GM20431 (cell line): ENCODE measurements around the gene N4BP3.

Experiments
- in situ Hi-C: fragments of 300-500 bp; cut with MseI, MboI; formaldehyde crosslinking; loops from one replicate; pipeline ENCODE4 v1.15.0; 2020; ENCODE audit warnings: low sequenced_read_pairs; ENCODE audit not compliant: unreplicated experiment

The N4BP3 gene

DNA sequence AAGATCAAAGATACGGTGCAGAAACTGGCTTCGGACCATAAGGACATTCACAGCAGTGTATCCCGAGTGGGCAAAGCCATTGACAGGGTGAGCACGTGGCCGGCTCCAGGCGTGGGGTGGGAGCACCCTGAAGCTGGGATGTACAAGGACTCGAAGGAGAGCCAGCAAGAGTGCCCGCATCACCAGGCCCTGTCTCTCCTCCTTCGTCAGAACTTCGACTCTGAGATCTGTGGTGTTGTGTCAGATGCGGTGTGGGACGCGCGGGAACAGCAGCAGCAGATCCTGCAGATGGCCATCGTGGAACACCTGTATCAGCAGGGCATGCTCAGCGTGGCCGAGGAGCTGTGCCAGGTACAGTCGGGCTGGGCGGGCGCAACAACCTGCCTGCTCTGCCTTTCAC lies 29.3 kb downstream of the N4BP3 start:
- in situ Hi-C loops = loop anchor here (10.0 kb wide), 1 partner anchor 68 kb away; no protein-coding TSS in a partner anchor

DNA sequence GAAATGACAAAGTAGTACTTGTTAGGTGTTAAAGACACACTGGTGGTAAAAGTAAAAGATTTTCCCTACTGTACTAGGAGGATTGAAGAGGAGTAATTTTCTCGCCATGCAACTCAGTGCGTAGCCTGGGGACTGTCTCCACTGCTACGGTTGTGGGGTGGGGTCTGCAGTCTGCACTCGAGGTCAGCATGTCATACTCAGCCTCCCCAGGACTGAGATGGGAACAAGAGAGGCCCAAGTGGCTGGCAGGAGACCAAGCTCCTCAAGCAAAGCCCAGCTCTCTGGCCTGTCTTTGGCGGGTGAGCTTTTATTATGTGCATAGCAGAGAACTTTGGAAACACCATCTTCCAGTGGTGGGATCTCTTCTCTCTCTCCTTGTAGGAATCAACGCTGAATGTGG lies 29.9 kb downstream of the N4BP3 start:
- in situ Hi-C loops = loop anchor here (10.0 kb wide), 1 partner anchor 68 kb away; no protein-coding TSS in a partner anchor

DNA sequence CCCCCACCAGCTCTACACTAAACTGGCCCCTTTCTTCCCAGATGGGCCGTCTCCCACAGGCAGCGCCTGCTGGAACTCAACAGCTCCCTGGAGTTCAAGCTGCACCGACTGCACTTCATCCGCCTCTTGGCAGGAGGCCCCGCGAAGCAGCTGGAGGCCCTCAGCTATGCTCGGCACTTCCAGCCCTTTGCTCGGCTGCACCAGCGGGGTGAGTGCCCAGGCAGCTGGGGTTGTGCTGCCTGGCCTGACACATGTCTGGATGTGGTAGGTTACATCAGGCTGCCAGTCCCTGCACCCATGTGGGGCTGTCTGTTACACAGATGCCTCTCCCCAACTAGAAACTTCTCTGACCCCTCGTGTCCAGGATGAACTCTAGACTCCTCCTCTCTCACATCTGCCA lies 30.6 kb downstream of the N4BP3 start:
- in situ Hi-C loops = loop anchor here (10.0 kb wide), 1 partner anchor 69 kb away; no protein-coding TSS in a partner anchor

DNA sequence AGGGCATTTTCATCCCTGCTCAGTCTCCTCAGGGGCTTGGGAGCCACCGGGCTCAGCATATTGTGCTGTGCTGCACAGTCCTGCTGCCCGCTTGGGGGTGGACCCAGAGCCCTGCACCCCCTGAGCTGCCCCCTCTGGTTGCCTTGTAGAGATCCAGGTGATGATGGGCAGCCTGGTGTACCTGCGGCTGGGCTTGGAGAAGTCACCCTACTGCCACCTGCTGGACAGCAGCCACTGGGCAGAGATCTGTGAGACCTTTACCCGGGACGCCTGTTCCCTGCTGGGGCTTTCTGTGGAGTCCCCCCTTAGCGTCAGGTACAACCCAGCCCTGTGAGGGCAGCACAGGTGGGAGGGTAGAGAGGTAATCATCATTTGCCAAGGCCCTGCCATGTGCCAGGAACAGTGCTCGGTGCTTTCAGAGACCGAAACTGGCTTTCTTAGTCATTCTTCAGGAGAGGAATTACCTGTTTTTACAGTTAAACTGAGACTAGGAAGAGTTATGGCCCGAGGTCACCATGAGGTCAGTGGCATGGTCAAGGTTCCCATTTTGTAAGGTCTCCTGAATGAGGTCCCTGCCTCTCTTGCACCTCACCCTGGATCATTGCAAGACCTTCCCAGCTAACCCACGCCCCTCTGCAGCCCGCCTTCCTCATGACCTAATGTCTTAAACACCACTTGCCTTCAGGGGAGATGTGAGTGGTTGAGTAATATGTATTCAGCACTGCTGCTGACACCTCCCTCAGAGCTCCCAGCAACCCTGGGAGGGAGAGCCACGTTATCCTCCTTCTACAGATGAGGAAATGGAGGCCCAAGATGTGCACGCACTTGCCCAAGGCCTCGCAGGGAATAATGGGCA lies 32.9 kb downstream of the N4BP3 start:
- in situ Hi-C loops = loop anchor here (10.0 kb wide), 1 partner anchor 71 kb away; no protein-coding TSS in a partner anchor

DNA sequence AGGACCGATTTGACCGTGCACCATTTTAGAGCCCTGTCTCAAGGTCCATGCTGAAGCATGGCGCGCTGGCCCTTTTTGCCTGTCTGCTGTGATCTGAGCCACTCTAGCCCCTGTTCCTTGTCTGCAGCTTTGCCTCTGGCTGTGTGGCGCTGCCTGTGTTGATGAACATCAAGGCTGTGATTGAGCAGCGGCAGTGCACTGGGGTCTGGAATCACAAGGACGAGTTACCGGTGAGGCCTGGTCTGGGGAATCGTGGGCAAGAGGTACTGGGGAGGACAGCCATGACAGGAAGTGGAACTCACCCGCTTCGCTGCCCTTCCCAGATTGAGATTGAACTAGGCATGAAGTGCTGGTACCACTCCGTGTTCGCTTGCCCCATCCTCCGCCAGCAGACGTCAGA lies 34.1 kb downstream of the N4BP3 start:
- in situ Hi-C loops = loop anchor here (10.0 kb wide), 1 partner anchor 73 kb away; no protein-coding TSS in a partner anchor

DNA sequence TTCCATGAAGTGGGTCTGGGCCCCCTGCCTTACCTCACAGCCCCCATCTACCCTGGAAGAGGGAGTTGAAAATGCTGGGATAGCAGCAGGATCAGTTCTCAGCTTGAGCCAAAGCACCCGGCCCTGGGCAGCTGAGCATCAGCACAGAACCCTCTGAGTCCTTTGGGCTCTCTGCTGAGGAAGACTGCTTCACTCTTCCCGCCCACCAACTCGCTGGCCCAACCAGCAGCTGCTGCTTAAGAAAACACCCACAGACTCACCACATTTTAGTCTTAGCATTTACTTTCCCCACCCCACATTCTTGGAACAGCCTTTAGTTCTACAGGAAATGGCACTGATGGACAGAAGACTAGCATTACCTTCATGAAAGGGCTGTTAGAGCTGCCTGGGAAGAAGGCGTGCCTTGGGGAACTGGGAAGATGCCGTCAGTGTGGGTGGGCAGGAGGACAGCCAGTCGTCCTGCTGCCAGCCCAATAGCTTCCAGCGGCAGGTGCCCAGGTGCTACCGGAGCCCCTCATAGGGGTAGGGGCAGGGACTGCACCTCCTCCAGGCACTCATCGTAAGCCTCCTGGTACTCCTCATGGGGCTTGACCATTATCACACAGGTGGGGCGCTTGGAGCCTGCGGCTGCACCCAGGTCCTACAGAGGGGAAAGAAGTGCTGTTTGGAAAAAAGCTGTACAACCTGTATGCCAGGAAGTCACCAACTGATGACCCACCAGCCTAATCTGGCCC lies 36.0 kb downstream of the N4BP3 start:
- in situ Hi-C loops = loop anchor here (10.0 kb wide), 1 partner anchor 75 kb away; no protein-coding TSS in a partner anchor

DNA sequence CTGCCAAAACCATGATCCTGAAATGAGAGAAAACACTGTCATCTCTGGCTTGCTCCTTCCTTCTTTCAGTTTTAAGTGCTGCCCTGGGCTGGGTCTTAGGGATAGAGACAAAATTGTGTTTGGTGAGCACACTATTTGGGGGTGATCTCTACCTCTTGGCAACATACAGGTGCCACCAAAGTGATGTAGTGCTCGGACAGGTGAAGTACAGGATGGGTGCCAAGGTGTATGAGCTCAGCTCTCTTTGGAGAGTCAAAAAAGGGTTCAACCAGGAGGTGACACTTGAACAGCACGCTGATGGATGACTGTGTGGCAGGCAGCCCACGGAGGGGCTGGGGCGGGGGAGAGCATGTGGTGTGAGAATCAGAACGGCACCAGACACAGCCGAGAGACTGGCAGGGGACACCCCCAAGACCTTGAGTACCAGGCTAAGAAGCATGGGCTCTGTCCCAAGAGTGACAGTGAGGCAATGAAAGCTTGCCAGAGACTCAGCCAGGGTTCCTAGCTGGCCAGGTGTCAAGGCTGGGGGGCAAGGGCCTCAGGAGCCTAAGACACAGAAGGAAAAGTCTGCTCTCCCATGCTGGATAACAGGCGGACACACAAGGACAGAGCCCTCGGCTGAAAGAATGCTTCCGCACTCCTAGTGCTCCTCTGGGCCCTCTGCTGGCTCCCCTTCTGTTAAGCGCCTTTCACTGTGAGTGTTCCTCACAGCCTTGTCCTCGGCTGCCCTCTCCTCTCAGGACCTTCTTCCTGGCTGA lies 37.8 kb downstream of the N4BP3 start:
- in situ Hi-C loops = loop anchor here (25.0 kb wide), 1 partner anchor 189 kb away; no protein-coding TSS in a partner anchor

DNA sequence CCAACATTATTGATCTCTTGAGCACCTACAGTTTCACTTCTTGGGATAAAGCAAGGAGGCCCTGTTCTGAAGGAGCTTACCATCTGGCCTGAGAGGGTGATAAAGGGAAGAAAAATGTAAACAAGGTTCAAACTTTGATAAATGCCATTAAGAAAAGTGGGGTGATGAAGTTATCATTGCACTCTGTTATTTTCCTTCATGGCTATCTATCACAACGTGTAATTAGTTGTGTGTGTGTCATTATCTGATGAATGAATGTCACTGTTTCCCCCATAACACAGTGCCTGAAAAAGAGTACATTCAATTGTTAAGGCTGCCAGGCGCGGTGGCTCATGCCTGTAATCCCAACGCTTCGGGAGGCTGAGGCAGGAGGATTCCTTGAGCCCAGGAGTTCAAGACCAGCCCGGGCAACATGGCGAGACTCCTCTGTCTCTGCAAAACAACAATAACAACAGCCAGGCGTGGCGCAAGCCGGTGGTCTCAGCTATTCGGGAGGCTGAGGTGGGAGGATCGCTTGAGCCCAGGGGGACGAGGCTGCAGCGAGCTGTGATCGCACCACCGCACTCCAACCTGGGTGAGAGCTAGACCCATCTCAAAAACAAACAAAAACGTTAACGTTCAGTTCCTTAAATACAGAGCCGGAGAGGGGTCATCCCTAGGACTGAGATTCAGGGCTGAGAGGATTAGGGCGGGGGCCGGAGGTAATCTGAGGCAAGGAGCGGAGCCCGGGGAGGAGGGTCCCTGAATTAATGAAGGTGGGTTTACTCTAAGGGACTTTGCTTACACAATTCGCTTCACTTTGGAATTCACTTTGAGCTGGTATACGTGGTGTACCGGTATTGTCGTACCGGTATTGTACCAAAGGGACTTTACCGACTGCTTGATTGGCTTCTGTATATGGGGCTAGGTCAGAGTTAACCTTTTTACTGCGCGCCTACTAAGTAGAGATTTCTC lies 39.4 kb downstream of the N4BP3 start:
- in situ Hi-C loops = loop anchor here (25.0 kb wide), 1 partner anchor 190 kb away; no protein-coding TSS in a partner anchor

DNA sequence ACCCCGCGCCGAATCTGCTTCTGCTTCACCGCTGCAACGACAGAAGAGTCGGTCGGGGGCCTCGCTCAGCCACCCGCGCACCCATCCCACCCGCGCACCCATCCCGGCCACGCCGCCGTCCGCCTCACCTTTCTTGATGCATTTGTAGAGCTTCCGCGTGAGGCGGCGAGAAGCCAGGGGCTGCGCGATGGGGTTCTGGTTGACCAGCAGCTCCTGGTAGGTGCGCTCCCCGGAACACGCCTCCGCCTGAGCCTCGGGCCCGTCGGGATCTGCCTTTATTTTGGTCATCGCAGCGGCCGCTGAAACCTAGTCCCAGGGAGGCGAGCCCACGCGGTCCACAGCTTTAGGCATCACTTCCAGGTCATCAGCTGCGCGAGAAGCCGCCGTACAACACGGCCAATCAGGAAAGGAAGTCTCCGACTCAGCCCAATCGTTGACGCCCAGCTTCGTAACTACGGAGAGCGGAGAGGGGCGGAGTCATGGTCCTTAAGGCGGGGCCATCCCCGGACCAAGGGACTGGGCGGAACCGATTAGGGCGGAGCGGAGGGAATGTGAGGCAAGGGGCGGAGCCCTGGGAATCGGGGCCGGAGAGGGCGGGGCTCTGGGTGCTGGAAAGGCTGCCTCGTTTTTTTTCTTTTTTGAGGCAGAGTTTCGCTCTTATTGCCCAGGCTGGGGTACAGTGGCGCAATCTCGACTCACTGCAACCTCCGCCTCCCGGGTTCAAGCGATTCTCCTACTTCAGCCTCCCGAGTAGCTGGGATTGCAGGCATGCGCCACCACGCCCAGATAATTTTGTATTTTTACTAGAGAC lies 40.4 kb downstream of the N4BP3 start, which contains the start of gene NHP2:
Gene NHP2, minus strand, starts transcription at position 356 of the 811 bp plus-strand sequence. Its CDS starts 68 bp downstream, at position 288.
- in situ Hi-C loops = loop anchor here (25.0 kb wide), 1 partner anchor 191 kb away; no protein-coding TSS in a partner anchor

DNA sequence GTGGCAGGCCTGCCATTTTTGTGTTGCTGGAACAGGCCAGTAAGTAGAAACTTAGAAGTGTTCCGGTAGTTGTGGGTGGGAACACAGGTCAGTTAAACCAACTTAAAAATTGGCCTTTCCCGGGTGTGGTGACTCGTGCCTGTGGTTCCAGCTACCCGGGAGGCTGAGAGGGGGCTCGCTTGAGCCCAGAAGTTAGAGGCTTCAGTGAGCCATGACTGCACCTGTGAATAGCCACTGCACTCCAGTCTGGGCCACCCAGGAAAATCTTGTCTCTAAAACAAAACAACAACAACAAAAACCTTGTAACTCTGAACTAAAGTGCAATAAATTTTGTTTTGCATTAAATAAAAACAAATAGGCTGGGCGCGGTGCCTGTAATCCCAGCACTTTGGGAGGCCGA lies 41.7 kb downstream of the N4BP3 start:
- in situ Hi-C loops = loop anchor here (25.0 kb wide), 1 partner anchor 193 kb away; no protein-coding TSS in a partner anchor

DNA sequence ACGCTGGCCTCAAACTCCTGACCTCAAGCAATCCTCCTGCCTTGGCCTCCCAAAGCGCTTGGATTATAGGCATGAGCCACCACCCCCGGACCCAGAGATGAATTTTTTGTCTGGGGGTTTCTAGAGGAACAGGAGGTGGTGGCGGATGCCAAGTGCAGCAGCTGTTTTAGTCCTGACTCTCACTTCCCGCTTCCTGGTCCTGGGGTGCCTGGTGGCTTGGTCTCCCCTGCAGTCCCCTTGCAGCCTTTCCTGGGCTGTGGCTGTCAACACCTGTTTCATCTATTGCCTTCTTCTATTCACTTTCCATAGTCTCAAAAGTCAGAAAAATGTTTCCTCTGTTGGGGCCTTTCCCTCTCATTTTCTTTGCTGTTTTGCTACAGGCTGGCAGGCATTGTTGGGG lies 46.8 kb downstream of the N4BP3 start:
- in situ Hi-C loops = loop anchor here (25.0 kb wide), 1 partner anchor 198 kb away; no protein-coding TSS in a partner anchor

DNA sequence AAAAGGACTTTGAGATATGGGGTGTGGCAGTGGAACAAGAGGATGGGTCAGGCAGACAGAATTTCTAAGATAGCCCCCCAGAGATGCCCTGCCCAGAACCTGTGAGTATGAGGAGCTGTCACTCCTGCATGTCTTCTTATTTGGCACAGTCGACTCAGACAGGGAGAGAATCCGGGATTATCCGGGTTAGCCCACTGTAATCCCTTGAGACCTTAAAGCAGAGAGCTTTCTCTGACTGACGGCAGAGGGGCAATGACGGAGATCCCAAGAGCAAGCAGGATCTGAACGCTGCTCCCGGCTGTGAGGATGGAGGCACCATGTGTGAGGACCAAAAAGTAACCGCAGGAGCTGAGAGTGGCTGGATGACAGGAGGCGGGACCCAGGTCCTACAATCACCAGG lies 49.1 kb downstream of the N4BP3 start:
- in situ Hi-C loops = loop anchor here (25.0 kb wide), 1 partner anchor 200 kb away; no protein-coding TSS in a partner anchor

DNA sequence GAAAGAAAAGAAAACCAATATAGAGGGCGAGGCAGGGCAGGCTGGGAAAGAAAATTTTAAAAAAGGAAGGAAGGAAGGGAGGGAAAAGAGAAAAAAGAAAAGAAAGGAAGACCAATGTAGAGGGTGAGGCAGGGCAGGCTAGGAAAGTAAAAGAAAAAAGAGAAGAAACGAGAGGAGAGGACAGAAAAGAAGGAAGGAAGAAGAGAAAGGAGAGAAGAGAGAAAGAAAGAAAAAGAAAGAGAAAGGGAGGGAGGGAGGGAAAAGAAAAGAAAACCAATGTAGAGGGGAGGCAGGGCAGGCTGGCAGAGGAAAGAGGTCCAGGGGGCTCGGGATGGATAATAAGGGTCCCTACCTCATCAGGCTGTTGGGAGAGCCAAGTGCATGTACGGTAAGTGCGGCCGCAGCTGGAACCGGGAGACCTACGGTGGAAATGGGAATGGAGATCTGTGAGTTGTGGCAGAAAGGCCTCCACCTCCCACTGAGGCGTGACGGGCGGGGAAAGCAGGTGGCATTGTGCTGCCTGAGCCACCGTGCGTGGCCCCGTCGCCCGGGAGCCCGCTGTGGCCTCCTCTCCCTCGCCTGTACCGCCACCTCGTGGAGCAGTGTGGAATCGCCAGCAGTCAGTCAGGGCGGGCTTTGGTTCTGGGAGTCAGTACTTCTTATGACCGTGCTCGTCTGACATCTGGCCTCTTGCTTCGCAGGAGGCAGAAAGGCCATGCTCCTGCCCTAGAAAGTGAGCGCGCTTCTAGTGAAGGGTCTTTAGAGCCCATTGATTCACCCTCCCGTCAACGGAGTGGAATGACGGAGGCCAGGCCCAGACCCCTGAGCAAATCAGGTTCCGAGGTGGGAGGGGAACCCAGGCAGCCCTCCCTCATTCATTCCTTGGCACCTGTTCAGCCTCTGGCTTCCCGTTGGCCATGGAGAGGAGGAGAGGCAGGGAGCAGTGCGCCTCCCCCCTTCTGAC lies 50.7 kb downstream of the N4BP3 start:
- in situ Hi-C loops = loop anchor here (25.0 kb wide), 1 partner anchor 202 kb away; no protein-coding TSS in a partner anchor

DNA sequence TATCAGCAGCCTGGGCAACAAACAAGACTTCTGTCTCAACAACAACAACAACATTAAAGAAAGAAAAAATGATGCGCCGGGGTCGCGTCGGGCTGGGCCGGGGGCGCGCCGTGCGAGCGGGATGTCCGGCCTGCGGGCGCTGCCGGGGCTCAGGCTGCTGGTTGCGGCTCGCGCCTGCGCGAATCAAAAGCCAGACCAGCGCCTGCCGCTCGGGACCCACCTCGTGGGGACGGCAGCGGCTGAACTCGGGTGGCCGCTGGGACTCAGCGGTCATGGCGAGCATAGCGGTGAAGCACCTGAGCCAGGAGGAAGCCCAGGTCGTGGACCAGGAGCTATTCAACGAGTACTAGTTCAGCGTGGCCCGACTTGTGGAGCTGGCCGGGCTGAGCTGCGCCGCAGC lies 52.2 kb downstream of the N4BP3 start:
- in situ Hi-C loops = loop anchor here (25.0 kb wide), 1 partner anchor 203 kb away; no protein-coding TSS in a partner anchor

DNA sequence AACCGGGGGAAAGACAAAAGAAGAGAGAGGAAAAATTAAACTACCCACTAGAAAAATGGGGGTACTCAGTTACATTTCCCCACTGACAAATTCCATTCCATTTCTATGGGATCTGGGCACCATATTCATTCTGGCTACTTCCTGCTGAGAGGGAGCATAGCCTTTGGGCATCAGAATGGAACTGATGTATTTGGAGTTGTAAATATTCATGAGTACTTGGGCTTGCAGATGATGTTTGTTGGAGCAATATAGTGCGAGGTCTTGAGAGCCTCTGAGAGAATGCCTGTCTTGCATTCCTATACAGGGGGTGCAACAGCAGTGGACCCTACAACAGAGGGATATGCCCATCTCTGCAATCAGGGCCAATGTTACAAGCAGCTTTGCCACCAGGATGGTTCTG lies 57.1 kb downstream of the N4BP3 start:
- in situ Hi-C loops = loop anchor here (25.0 kb wide), 1 partner anchor 208 kb away; no protein-coding TSS in a partner anchor

DNA sequence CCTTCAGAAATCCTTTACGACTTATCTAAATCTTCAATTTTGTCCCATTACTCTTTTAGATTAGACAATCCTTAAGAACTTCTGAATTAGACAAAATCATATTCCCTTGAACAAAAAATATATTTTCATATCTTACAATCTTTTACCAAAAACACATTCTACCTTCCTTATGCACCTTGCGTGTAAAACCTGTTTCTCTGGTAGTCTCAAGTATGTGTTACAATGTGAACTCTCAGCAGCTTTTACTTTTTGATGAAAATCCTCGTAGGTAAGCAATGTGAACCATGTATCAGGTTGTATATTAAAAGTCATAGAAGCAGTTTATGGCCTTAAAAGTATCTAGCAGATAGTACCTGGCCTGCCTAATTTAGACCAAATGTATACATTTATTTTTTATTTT lies 61.1 kb downstream of the N4BP3 start:
- in situ Hi-C loops = loop anchor here (25.0 kb wide), 1 partner anchor 212 kb away; no protein-coding TSS in a partner anchor
